ENCODE data around the gene NID1. TPM values are rescaled to one million over a fixed set of nuclear protein-coding genes. Genes with fewer than 3 reads are reported as not detected.

Gene NID1
- total RNA-seq, 2 donors from 2014 or later = 95.1 to 112 TPM

- DNase-seq (ENCODE audit: low spot score) = no peak
- Histone ChIP-seq H3K36me3 (no peaks in the 10 kb centered on the region), H3K27me3 (no peaks in the 10 kb centered on the region), H3K4me1 (no peaks in the 10 kb centered on the region), H3K9me3 (no peaks in the 10 kb centered on the region), H3K27ac (no peak overlapping the region), H3K4me3 (no peak overlapping the region)
- TF ChIP-seq, protein P1, sequence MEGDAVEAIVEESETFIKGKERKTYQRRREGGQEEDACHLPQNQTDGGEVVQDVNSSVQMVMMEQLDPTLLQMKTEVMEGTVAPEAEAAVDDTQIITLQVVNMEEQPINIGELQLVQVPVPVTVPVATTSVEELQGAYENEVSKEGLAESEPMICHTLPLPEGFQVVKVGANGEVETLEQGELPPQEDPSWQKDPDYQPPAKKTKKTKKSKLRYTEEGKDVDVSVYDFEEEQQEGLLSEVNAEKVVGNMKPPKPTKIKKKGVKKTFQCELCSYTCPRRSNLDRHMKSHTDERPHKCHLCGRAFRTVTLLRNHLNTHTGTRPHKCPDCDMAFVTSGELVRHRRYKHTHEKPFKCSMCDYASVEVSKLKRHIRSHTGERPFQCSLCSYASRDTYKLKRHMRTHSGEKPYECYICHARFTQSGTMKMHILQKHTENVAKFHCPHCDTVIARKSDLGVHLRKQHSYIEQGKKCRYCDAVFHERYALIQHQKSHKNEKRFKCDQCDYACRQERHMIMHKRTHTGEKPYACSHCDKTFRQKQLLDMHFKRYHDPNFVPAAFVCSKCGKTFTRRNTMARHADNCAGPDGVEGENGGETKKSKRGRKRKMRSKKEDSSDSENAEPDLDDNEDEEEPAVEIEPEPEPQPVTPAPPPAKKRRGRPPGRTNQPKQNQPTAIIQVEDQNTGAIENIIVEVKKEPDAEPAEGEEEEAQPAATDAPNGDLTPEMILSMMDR (IDR thresholded peaks at IDR 0.05) = no peak
Measured at GRCh38 chr1:235948774-235949427, 116.0 kb downstream of the NID1 start.

DNA sequence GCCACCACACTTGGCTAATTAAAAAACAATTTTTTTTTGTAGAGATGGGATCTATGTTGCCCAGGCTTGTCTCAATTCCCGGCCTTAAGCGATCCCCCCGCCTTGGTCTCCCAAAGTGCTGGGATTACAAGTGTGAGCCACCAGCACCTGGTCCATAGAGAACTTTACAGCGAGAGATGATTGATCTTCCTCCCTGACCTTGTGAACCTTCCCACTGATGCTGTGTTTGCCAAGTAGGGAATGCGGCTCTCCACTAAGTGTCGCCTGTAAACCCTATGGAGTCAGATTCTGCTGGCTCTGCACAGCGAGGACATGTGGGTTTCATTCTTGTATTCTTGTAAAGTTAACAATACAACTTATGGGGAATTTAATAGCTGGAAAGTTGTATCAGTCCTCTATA, 116.9 kb downstream of the NID1 start:
- no peak for DNase-seq (ENCODE audit: low spot score)
- H3K27me3 ChIP-seq = no peaks in the 10 kb centered on the region
- H3K27ac ChIP-seq = no peak overlapping the region
- no peaks in the 10 kb centered on the region for H3K4me1 ChIP-seq
- H3K36me3 ChIP-seq = no peaks in the 10 kb centered on the region
- no peaks in the 10 kb centered on the region for H3K9me3 ChIP-seq
- H3K4me3 ChIP-seq = no peak overlapping the region
- TF ChIP-seq, protein P1 (IDR thresholded peaks at IDR 0.05) = no peak

DNA sequence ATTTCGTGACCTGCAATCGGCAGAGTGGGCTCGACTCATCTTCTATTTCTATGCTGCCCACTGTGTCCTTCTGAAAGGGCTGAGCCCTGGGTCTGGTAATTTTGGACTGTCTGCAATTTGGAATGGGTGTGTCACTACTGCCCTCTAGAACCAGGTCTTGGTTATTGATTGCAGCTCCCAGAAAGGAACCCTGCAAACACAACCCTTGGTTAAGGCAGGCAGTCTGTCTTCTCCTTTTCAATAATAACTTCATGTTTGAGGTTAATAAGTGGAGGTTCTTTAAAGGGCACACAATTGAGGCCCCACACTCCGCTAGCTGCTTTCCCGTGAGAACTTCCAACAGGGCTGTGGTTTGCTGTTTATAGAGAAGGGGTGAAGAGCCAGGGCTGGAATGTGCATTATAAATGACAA, 118.3 kb downstream of the NID1 start:
- Histone ChIP-seq H3K4me3 (no peak overlapping the region), H3K27ac (no peak overlapping the region), H3K9me3 (no peaks in the 10 kb centered on the region), H3K27me3 (no peaks in the 10 kb centered on the region), H3K36me3 (no peaks in the 10 kb centered on the region), H3K4me1 (no peaks in the 10 kb centered on the region)
- TF ChIP-seq, protein P1 (IDR thresholded peaks at IDR 0.05) = peak in 1 of 2 donors; percentile 40
- no peak for DNase-seq (ENCODE audit: low spot score)

GRCh38 chr1:235945775-235946570, 118.9 kb downstream of the NID1 start:
- H3K4me1 ChIP-seq = no peaks in the 10 kb centered on the region
- H3K27me3 ChIP-seq = no peaks in the 10 kb centered on the region
- no peak overlapping the region for H3K4me3 ChIP-seq
- no peak overlapping the region for H3K27ac ChIP-seq
- no peak for DNase-seq (ENCODE audit: low spot score)
- H3K9me3 ChIP-seq = no peaks in the 10 kb centered on the region
- TF ChIP-seq, protein P1 (IDR thresholded peaks at IDR 0.05) = no peak
- no peaks in the 10 kb centered on the region for H3K36me3 ChIP-seq

GRCh38 chr1:235943581-235944114, 121.2 kb downstream of the NID1 start:
- Histone ChIP-seq H3K4me1 (peaks cover 0 to 11% of the 10 kb centered on the region in 2 donors), H3K9me3 (no peaks in the 10 kb centered on the region), H3K4me3 (no peak overlapping the region), H3K36me3 (no peaks in the 10 kb centered on the region), H3K27ac (no peak overlapping the region), H3K27me3 (no peaks in the 10 kb centered on the region)
- TF ChIP-seq, protein P1 (IDR thresholded peaks at IDR 0.05) = no peak
- DNase-seq (ENCODE audit: low spot score) = no peak

Measured in right atrium auricular region (tissue), 2 donors.